Measurements from ENCODE around the gene PRKCQ.
"Not testable (repeated sequence)": the region's sequence is repeated elsewhere in the genome, so short reads cannot be mapped to it uniquely, and the experiment has no call there.

PRKCQ gene

GRCh38 chr10:6446711-6447110 is 133.4 kb downstream of the PRKCQ start:
- H3K4me3 ChIP-seq (ENCODE audit: low read depth in 1 of 2, low read length in 2 of 2) = no peak overlapping the region
- H3K27me3 ChIP-seq (ENCODE audit: control insufficient read depth in 1 of 2, insufficient read depth in 2 of 2, low read length in 2 of 2) = no peaks in the 10 kb centered on the region
- no peaks in the 10 kb centered on the region for H3K9me3 ChIP-seq (ENCODE audit: control insufficient read depth in 1 of 2, low read length in 2 of 2)
- H3K27ac ChIP-seq (ENCODE audit: low read depth, low read length) = no peak overlapping the region
- H3K36me3 ChIP-seq (ENCODE audit: control insufficient read depth in 1 of 2, insufficient read depth in 2 of 2, low read length in 2 of 2) = no peaks in the 10 kb centered on the region
- H3K4me1 ChIP-seq (ENCODE audit: control insufficient read depth in 1 of 2, insufficient read depth in 2 of 2, low read length in 2 of 2) = no peaks in the 10 kb centered on the region
- no peak overlapping the region for H3K9ac ChIP-seq (ENCODE audit: low read depth in 1 of 2, low read length in 2 of 2)

- Histone ChIP-seq H3K9me3 (ENCODE audit: control insufficient read depth in 1 of 2, low read length in 2 of 2) (no peaks in the 10 kb centered on the region), H3K4me3 (ENCODE audit: low read depth in 1 of 2, low read length in 2 of 2) (peak overlapping the region in 1 of 2 donors; percentile 8), H3K27me3 (ENCODE audit: control insufficient read depth in 1 of 2, insufficient read depth in 2 of 2, low read length in 2 of 2) (no peaks in the 10 kb centered on the region), H3K4me1 (ENCODE audit: control insufficient read depth in 1 of 2, insufficient read depth in 2 of 2, low read length in 2 of 2) (no peaks in the 10 kb centered on the region), H3K9ac (ENCODE audit: low read depth in 1 of 2, low read length in 2 of 2) (no peak overlapping the region), H3K27ac (ENCODE audit: low read depth, low read length) (no peak overlapping the region), H3K36me3 (ENCODE audit: control insufficient read depth in 1 of 2, insufficient read depth in 2 of 2, low read length in 2 of 2) (no peaks in the 10 kb centered on the region)
Observed at GRCh38 chr10:6445671-6446316, 134.3 kb downstream of the PRKCQ start.

GRCh38 chr10:6439875-6440274 is 140.2 kb downstream of the PRKCQ start:
- not testable (repeated sequence) for H3K36me3 ChIP-seq (ENCODE audit: control insufficient read depth in 1 of 2, insufficient read depth in 2 of 2, low read length in 2 of 2); H3K4me1 ChIP-seq (ENCODE audit: control insufficient read depth in 1 of 2, insufficient read depth in 2 of 2, low read length in 2 of 2)

GRCh38 chr10:6431861-6432260 is 148.2 kb downstream of the PRKCQ start:
- Histone ChIP-seq H3K27me3 (ENCODE audit: control insufficient read depth in 1 of 2, insufficient read depth in 2 of 2, low read length in 2 of 2) (no peaks in the 10 kb centered on the region), H3K36me3 (ENCODE audit: control insufficient read depth in 1 of 2, insufficient read depth in 2 of 2, low read length in 2 of 2) (peaks cover 0 to 3% of the 10 kb centered on the region in 2 donors), H3K4me1 (ENCODE audit: control insufficient read depth in 1 of 2, insufficient read depth in 2 of 2, low read length in 2 of 2) (no peaks in the 10 kb centered on the region), H3K9me3 (ENCODE audit: control insufficient read depth in 1 of 2, low read length in 2 of 2) (no peaks in the 10 kb centered on the region), H3K9ac (ENCODE audit: low read depth in 1 of 2, low read length in 2 of 2) (no peak overlapping the region), H3K27ac (ENCODE audit: low read depth, low read length) (no peak overlapping the region), H3K4me3 (ENCODE audit: low read depth in 1 of 2, low read length in 2 of 2) (no peak overlapping the region)

More at GRCh38 chr10:6439875-6440274, 140.2 kb downstream of the PRKCQ start:
- H3K27me3 ChIP-seq (ENCODE audit: control insufficient read depth in 1 of 2, insufficient read depth in 2 of 2, low read length in 2 of 2); H3K27ac ChIP-seq (ENCODE audit: low read depth, low read length); H3K9ac ChIP-seq (ENCODE audit: low read depth in 1 of 2, low read length in 2 of 2); H3K9me3 ChIP-seq (ENCODE audit: control insufficient read depth in 1 of 2, low read length in 2 of 2); H3K4me3 ChIP-seq (ENCODE audit: low read depth in 1 of 2, low read length in 2 of 2): not testable (repeated sequence)

GRCh38 chr10:6431186-6431585 is 148.9 kb downstream of the PRKCQ start:
- H3K27me3 ChIP-seq (ENCODE audit: control insufficient read depth in 1 of 2, insufficient read depth in 2 of 2, low read length in 2 of 2) = no peaks in the 10 kb centered on the region
- H3K27ac ChIP-seq (ENCODE audit: low read depth, low read length) = no peak overlapping the region
- no peaks in the 10 kb centered on the region for H3K4me1 ChIP-seq (ENCODE audit: control insufficient read depth in 1 of 2, insufficient read depth in 2 of 2, low read length in 2 of 2)
- no peak overlapping the region for H3K9ac ChIP-seq (ENCODE audit: low read depth in 1 of 2, low read length in 2 of 2)
- H3K36me3 ChIP-seq (ENCODE audit: control insufficient read depth in 1 of 2, insufficient read depth in 2 of 2, low read length in 2 of 2) = peaks cover 0 to 3% of the 10 kb centered on the region in 2 donors
- H3K4me3 ChIP-seq (ENCODE audit: low read depth in 1 of 2, low read length in 2 of 2) = no peak overlapping the region
- H3K9me3 ChIP-seq (ENCODE audit: control insufficient read depth in 1 of 2, low read length in 2 of 2) = no peaks in the 10 kb centered on the region

GRCh38 chr10:6430423-6430980 is 149.6 kb downstream of the PRKCQ start:
- H3K9ac ChIP-seq (ENCODE audit: low read depth in 1 of 2, low read length in 2 of 2) = no peak overlapping the region
- no peak overlapping the region for H3K27ac ChIP-seq (ENCODE audit: low read depth, low read length)
- H3K4me3 ChIP-seq (ENCODE audit: low read depth in 1 of 2, low read length in 2 of 2) = no peak overlapping the region
- no peaks in the 10 kb centered on the region for H3K4me1 ChIP-seq (ENCODE audit: control insufficient read depth in 1 of 2, insufficient read depth in 2 of 2, low read length in 2 of 2)
- H3K27me3 ChIP-seq (ENCODE audit: control insufficient read depth in 1 of 2, insufficient read depth in 2 of 2, low read length in 2 of 2) = no peaks in the 10 kb centered on the region
- peaks cover 0 to 3% of the 10 kb centered on the region in 2 donors for H3K36me3 ChIP-seq (ENCODE audit: control insufficient read depth in 1 of 2, insufficient read depth in 2 of 2, low read length in 2 of 2)
- no peaks in the 10 kb centered on the region for H3K9me3 ChIP-seq (ENCODE audit: control insufficient read depth in 1 of 2, low read length in 2 of 2)

GRCh38 chr10:6427357-6427959 is 152.6 kb downstream of the PRKCQ start:
- H3K9ac ChIP-seq (ENCODE audit: low read depth in 1 of 2, low read length in 2 of 2) = no peak overlapping the region
- no peak overlapping the region for H3K4me3 ChIP-seq (ENCODE audit: low read depth in 1 of 2, low read length in 2 of 2)
- H3K36me3 ChIP-seq (ENCODE audit: control insufficient read depth in 1 of 2, insufficient read depth in 2 of 2, low read length in 2 of 2) = peaks cover 0 to 3% of the 10 kb centered on the region in 2 donors
- no peaks in the 10 kb centered on the region for H3K27me3 ChIP-seq (ENCODE audit: control insufficient read depth in 1 of 2, insufficient read depth in 2 of 2, low read length in 2 of 2)
- H3K27ac ChIP-seq (ENCODE audit: low read depth, low read length) = no peak overlapping the region
- H3K4me1 ChIP-seq (ENCODE audit: control insufficient read depth in 1 of 2, insufficient read depth in 2 of 2, low read length in 2 of 2) = no peaks in the 10 kb centered on the region
- H3K9me3 ChIP-seq (ENCODE audit: control insufficient read depth in 1 of 2, low read length in 2 of 2) = no peaks in the 10 kb centered on the region

- Histone ChIP-seq H3K4me3 (ENCODE audit: low read depth in 1 of 2, low read length in 2 of 2) (no peak overlapping the region), H3K9me3 (ENCODE audit: control insufficient read depth in 1 of 2, low read length in 2 of 2) (no peaks in the 10 kb centered on the region), H3K27ac (ENCODE audit: low read depth, low read length) (no peak overlapping the region)
Observed at GRCh38 chr10:6426317-6426716, 153.8 kb downstream of the PRKCQ start.

GRCh38 chr10:6423413-6424170 is 156.5 kb downstream of the PRKCQ start:
- Histone ChIP-seq H3K4me3 (ENCODE audit: low read depth in 1 of 2, low read length in 2 of 2) (no peak overlapping the region), H3K4me1 (ENCODE audit: control insufficient read depth in 1 of 2, insufficient read depth in 2 of 2, low read length in 2 of 2) (no peaks in the 10 kb centered on the region), H3K27me3 (ENCODE audit: control insufficient read depth in 1 of 2, insufficient read depth in 2 of 2, low read length in 2 of 2) (no peaks in the 10 kb centered on the region), H3K27ac (ENCODE audit: low read depth, low read length) (no peak overlapping the region), H3K9ac (ENCODE audit: low read depth in 1 of 2, low read length in 2 of 2) (no peak overlapping the region), H3K36me3 (ENCODE audit: control insufficient read depth in 1 of 2, insufficient read depth in 2 of 2, low read length in 2 of 2) (no peaks in the 10 kb centered on the region), H3K9me3 (ENCODE audit: control insufficient read depth in 1 of 2, low read length in 2 of 2) (no peaks in the 10 kb centered on the region)

More at GRCh38 chr10:6426317-6426716, 153.8 kb downstream of the PRKCQ start:
- no peak overlapping the region for H3K9ac ChIP-seq (ENCODE audit: low read depth in 1 of 2, low read length in 2 of 2)
- peaks cover 0 to 3% of the 10 kb centered on the region in 2 donors for H3K36me3 ChIP-seq (ENCODE audit: control insufficient read depth in 1 of 2, insufficient read depth in 2 of 2, low read length in 2 of 2)
- no peaks in the 10 kb centered on the region for H3K27me3 ChIP-seq (ENCODE audit: control insufficient read depth in 1 of 2, insufficient read depth in 2 of 2, low read length in 2 of 2)
- no peaks in the 10 kb centered on the region for H3K4me1 ChIP-seq (ENCODE audit: control insufficient read depth in 1 of 2, insufficient read depth in 2 of 2, low read length in 2 of 2)

GRCh38 chr10:6423004-6423403 is 157.1 kb downstream of the PRKCQ start:
- no peak overlapping the region for H3K9ac ChIP-seq (ENCODE audit: low read depth in 1 of 2, low read length in 2 of 2)
- no peaks in the 10 kb centered on the region for H3K27me3 ChIP-seq (ENCODE audit: control insufficient read depth in 1 of 2, insufficient read depth in 2 of 2, low read length in 2 of 2)
- H3K27ac ChIP-seq (ENCODE audit: low read depth, low read length) = no peak overlapping the region
- H3K4me1 ChIP-seq (ENCODE audit: control insufficient read depth in 1 of 2, insufficient read depth in 2 of 2, low read length in 2 of 2) = no peaks in the 10 kb centered on the region
- no peak overlapping the region for H3K4me3 ChIP-seq (ENCODE audit: low read depth in 1 of 2, low read length in 2 of 2)
- no peaks in the 10 kb centered on the region for H3K9me3 ChIP-seq (ENCODE audit: control insufficient read depth in 1 of 2, low read length in 2 of 2)
- H3K36me3 ChIP-seq (ENCODE audit: control insufficient read depth in 1 of 2, insufficient read depth in 2 of 2, low read length in 2 of 2) = no peaks in the 10 kb centered on the region
